ENCODE measurements around the gene PLXNA2. TPM values are rescaled to one million over a fixed set of nuclear protein-coding genes. Genes with fewer than 3 reads are reported as not detected.

Gene PLXNA2
- total and polyA plus RNA-seq, 7 donors = 2.4 to 16.1 (median 6.4) TPM

DNA sequence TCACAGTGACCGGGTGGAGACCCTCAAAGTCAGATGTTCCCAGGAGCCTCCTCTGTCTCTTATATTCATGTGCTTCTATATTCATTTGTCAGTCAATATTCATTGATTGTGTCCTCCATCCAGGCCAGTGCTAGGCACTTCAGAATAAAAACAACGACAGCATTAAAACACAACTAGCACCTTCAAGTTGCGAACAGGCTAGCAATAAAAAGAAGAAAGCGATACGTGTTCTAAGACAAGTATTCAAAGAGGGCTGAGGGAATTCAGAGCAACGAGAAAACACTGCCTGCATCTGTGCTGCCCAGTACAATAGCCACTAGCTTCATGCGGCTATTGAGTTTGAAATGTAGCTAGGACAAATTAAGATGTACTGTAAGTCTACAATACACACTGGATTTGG, 138.0 kb downstream of the PLXNA2 start:
- WGBS, 2 donors = 62 to 83% methylated on average over 7 of the region's 7 CpGs
- Histone ChIP-seq H3K27ac (no peak overlapping the region), H3K27me3 (no peaks in the 10 kb centered on the region), H3K4me1 (peaks cover 0 to 16% (median 9%) of the 10 kb centered on the region in 4 donors), H3K36me3 (no peaks in the 10 kb centered on the region), H3K9me3 (no peaks in the 10 kb centered on the region), H3K4me3 (no peak overlapping the region)
- no peak for DNase-seq
- TF ChIP-seq POLR2AphosphoS5 (IDR thresholded peaks at IDR 0.05) = no peak
- TF ChIP-seq POLR2A (IDR thresholded peaks at IDR 0.05) = no peak
- TF ChIP-seq EP300 (IDR thresholded peaks at IDR 0.05) = no peak
- TF ChIP-seq, protein P1, sequence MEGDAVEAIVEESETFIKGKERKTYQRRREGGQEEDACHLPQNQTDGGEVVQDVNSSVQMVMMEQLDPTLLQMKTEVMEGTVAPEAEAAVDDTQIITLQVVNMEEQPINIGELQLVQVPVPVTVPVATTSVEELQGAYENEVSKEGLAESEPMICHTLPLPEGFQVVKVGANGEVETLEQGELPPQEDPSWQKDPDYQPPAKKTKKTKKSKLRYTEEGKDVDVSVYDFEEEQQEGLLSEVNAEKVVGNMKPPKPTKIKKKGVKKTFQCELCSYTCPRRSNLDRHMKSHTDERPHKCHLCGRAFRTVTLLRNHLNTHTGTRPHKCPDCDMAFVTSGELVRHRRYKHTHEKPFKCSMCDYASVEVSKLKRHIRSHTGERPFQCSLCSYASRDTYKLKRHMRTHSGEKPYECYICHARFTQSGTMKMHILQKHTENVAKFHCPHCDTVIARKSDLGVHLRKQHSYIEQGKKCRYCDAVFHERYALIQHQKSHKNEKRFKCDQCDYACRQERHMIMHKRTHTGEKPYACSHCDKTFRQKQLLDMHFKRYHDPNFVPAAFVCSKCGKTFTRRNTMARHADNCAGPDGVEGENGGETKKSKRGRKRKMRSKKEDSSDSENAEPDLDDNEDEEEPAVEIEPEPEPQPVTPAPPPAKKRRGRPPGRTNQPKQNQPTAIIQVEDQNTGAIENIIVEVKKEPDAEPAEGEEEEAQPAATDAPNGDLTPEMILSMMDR (IDR thresholded peaks at IDR 0.05) = no peak
- intact Hi-C loops (cut with DNase I) = no loop called here

DNA sequence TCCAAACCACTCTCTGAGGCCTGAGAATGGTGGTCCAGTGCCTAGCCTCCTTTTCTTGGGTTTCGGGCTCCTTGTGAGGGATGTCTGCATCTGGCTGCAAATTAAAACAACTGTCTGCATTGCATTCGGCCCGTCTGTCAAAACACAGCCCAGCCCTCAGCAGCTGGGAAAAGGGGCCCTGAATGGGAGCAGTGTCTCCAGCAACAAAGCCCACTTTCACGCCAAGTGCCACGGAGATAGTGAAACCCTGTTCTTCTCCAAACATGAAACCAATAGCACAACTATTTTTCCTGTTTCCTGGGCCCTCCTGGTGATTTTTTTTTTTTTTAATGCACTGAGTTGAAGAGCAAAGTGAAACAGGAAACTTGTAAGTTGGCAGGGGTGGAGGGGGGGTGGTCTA, 138.4 kb downstream of the PLXNA2 start:
- H3K36me3 ChIP-seq = no peaks in the 10 kb centered on the region
- TF ChIP-seq EP300 (IDR thresholded peaks at IDR 0.05) (no peak), POLR2A (IDR thresholded peaks at IDR 0.05) (no peak), POLR2AphosphoS5 (IDR thresholded peaks at IDR 0.05) (no peak)
- TF ChIP-seq, protein P1 (IDR thresholded peaks at IDR 0.05) = no peak
- no peaks in the 10 kb centered on the region for H3K9me3 ChIP-seq
- intact Hi-C loops (cut with DNase I) = no loop called here
- DNase-seq = no peak
- H3K4me3 ChIP-seq = no peak overlapping the region
- H3K4me1 ChIP-seq = peaks cover 0 to 16% (median 9%) of the 10 kb centered on the region in 4 donors
- no peak overlapping the region for H3K27ac ChIP-seq
- WGBS, 2 donors = 25 to 50% methylated on average over 5 of the region's 5 CpGs
- H3K27me3 ChIP-seq = no peaks in the 10 kb centered on the region

DNA sequence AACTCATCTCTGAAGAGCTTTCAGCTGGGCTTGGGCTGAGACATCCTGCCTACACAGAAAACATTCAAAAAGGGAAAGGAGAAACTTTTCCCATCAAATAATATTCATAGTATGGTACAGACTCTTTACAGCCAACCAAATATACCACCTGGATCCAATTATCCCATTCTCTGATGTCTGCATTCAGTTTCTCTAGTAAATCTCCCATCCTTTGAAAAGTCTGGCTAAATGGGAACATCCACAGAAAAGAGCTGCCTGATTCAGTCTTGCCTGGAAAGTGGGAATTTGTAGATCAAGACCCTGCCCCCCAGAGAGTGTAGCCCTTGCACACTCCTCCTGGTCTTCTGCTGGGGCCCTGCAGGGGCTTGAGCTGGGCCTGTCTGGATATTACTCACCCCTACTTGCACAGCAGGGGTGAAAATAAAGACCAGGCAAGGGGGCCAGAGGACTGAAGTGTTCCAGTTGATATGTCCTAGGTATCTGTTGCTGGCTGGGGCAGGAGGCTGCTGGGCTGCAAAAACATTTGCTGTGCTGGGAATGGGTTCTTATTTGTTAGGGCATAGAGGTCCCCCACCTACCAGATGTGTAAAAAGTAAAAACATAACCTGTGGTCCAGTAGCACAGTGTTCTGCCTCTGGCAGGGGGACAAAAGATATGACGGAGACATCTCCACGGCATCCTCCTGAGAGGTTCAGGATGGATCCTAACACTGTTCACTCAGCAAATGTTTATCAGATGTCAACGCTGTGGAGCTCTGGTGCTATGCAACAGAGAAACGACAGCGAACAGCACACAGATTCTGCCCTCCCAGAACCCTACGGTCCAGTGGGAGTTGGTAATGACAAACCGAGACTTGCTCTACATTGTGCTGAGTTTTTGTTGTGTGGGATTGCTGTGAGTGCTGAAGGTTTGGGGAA, 140.3 kb downstream of the PLXNA2 start:
- Histone ChIP-seq H3K27ac (no peak overlapping the region), H3K36me3 (no peaks in the 10 kb centered on the region), H3K4me3 (no peak overlapping the region), H3K4me1 (peaks cover 0 to 16% (median 9%) of the 10 kb centered on the region in 4 donors), H3K9me3 (no peaks in the 10 kb centered on the region), H3K27me3 (no peaks in the 10 kb centered on the region)
- intact Hi-C loops (cut with DNase I) = no loop called here
- no peak for DNase-seq
- TF ChIP-seq, protein P1 (IDR thresholded peaks at IDR 0.05) = no peak
- TF ChIP-seq POLR2A (IDR thresholded peaks at IDR 0.05) (no peak), EP300 (IDR thresholded peaks at IDR 0.05) (no peak), POLR2AphosphoS5 (IDR thresholded peaks at IDR 0.05) (no peak)
- 95% methylated on average over 7 of the region's 7 CpGs for WGBS, 2 donors

DNA sequence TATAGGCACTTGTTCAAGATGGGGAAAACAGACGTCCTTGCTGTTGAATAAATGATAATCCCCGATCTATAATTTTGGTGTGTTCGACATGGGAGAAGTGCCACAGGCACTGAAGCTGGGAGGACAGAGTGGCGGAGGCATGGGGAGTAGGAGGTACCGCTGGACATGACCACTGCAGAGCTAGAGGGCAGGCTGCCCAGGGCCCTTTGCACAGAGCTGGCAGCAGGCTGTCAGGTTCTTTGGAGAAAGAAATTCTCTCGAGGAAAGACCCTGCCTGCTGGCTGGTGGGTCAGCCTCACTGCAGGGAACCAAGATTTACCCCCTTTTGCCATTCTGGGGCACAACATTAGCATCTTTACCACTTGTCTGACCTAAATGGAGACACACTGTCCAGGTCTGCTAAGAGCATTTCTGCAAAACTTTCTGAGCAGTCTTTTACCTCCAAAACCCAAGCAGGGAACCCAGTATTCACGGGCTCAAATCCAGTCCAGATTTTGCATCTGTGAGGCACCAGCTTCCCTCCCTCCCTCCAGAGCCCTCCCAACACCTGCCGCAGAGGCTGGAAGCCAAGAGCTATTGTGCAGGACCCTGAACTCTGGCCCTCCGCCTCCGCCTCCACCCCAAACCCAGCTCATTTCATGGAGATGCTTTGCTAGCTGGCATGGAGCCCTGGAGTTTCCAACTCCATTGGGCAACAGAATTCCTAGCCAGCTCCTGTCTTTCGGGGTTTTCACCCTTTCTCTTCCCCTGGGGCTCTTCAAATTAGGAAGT, 142.3 kb downstream of the PLXNA2 start:
- TF ChIP-seq POLR2AphosphoS5 (IDR thresholded peaks at IDR 0.05) = no peak
- TF ChIP-seq, protein P1 (IDR thresholded peaks at IDR 0.05) = no peak
- TF ChIP-seq POLR2A (IDR thresholded peaks at IDR 0.05) = no peak
- no peak for TF ChIP-seq EP300 (IDR thresholded peaks at IDR 0.05)
- no peaks in the 10 kb centered on the region for H3K27me3 ChIP-seq
- H3K4me1 ChIP-seq = peaks cover 0 to 8% (median 0%) of the 10 kb centered on the region in 4 donors
- intact Hi-C loops (cut with DNase I) = no loop called here
- no peaks in the 10 kb centered on the region for H3K36me3 ChIP-seq
- 25 to 61% methylated on average over 11 of the region's 11 CpGs for WGBS, 2 donors
- no peaks in the 10 kb centered on the region for H3K9me3 ChIP-seq
- DNase-seq = no peak
- H3K4me3 ChIP-seq = no peak overlapping the region
- no peak overlapping the region for H3K27ac ChIP-seq
